HG02623 (cell line): Measurements from ENCODE around the gene C1QTNF6.

Experiments
- ATAC-seq: cut with Tn5 transposase; IDR thresholded peaks from one replicate; pipeline ENCODE4 v1.9.1; 2021; ENCODE audit warnings: moderate library complexity; ENCODE audit not compliant: unreplicated experiment

Gene C1QTNF6

GRCh38 chr22:37146507-37147180 is 41.4 kb downstream of the C1QTNF6 start:
- no peak for ATAC-seq

DNA sequence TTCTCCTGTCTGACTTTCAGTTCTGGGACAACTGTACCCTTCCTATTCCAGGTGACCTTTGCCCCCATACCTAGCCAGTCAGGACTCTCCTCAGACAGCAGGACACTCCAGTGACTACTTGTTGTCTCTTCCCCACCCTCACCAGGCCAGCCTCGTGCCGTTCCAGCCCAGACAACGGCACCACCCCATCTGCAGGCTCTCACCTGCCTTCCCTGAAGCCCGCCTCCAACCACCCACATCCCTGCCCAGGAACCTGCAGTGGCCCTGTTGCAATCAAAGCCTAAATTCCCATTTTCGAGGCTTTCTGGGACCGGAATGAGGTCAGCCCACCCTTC is 42.0 kb downstream of the C1QTNF6 start:
- ATAC-seq: no peak

GRCh38 chr22:37145180-37146050 is 42.6 kb downstream of the C1QTNF6 start:
- ATAC-seq: no peak

- ATAC-seq: no peak
Measured at GRCh38 chr22:37144180-37144554, 43.9 kb downstream of the C1QTNF6 start.

DNA sequence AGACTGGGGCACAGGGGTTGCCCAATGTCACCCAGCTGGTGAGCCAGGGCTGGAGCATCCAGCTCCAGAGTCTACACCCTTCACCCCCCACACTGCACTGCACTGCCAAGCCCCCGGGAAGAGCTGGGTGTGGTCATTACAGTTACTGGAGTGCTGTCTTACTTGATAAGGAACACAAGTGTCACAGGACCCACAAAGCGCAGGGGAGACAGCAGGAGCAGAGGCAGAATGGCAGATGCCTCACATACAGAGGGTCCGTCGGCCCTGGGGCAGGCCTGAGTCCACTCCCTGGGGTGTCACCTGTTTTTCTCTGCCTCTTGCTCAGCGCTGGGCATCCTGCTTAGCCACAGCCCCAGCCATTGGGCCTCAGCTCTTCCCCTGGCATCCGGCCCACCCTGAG is 46.1 kb downstream of the C1QTNF6 start:
- ATAC-seq: no peak

- ATAC-seq: no peak
Measured at GRCh38 chr22:37141476-37141875, 46.6 kb downstream of the C1QTNF6 start.

- no peak for ATAC-seq
Measured at GRCh38 chr22:37140686-37141323, 47.2 kb downstream of the C1QTNF6 start.

- no peak for ATAC-seq
Measured at GRCh38 chr22:37139762-37140161, 48.3 kb downstream of the C1QTNF6 start.

- ATAC-seq: no peak
Measured at GRCh38 chr22:37138849-37139561, 49.0 kb downstream of the C1QTNF6 start.

- ATAC-seq: no peak
Measured at GRCh38 chr22:37137903-37138665, 50.0 kb downstream of the C1QTNF6 start.

GRCh38 chr22:37137131-37137530 is 50.9 kb downstream of the C1QTNF6 start:
- ATAC-seq: no peak

DNA sequence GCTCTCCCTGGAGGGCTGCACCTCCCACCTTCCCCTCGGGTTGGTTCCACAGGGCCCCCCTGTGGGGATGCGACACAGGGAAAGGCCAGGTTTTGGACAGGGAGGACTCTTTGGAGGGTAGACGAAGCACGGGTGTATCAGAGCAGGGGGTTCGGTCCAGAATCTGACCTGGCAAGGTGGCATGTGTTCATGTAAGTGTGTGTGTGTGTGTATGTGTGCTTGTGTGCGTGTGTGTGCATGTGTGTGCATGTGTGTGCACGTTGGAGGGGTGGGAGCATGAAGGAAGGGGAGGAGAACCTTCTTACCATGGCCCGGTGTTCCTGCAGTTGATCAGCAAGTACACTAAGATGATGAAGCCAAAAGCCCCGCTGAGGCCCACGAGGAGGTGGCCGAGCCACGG is 53.0 kb downstream of the C1QTNF6 start:
- ATAC-seq: no peak

GRCh38 chr22:37133304-37134018 is 54.6 kb downstream of the C1QTNF6 start:
- ATAC-seq: no peak

DNA sequence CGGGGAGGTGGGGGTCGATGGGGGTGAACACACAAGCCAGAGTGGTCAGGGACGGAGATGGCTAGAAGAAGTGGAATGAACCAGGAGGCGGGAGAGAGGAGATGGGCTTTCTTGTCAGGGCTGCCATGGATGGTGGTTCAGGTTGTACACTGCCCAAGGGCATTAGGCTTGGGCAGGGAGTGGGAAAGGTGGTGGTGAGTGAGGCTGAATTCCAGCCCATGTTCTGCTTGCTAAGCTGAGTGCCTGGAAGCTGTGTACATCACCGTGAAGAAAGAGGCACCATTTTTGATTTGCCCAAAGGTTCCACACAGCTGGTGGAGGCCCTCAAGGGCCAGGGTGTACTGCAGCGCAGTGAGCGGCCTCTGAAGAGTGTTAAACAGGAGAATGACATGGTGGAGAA is 55.3 kb downstream of the C1QTNF6 start:
- no peak for ATAC-seq
